Kasumi-1 (cell line): ENCODE data around the gene CENPS.
"Not testable (repeated sequence)": the region's sequence is repeated elsewhere in the genome, so short reads cannot be mapped to it uniquely, and the experiment has no call there.

Experiments used
- DNase-seq, 2 experiments: peaks; one replicate each; lab custom pipeline; 2025; lab: John Stamatoyannopoulos, UW

CENPS gene

DNA sequence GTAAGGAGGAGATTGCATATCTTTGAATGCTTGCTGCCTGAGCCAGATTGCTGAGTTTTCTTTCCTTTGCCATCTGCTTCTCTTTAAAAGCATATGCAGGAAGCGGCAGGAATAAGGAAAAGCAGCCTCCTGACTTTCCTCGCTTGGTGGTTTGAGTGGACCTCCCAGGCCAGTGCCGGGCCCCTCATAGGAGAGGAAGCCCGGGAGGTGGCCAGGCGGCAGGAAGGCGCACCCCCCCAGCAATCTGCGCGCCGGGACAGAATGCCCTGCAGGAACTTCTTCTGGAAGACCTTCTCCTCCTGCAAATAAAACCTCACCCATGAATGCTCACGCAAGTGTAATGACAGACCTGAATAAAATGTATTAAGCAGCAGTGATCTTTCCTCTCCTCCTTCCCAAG lies 21.1 kb downstream of the CENPS start:
- DNase-seq, result no peak

DNA sequence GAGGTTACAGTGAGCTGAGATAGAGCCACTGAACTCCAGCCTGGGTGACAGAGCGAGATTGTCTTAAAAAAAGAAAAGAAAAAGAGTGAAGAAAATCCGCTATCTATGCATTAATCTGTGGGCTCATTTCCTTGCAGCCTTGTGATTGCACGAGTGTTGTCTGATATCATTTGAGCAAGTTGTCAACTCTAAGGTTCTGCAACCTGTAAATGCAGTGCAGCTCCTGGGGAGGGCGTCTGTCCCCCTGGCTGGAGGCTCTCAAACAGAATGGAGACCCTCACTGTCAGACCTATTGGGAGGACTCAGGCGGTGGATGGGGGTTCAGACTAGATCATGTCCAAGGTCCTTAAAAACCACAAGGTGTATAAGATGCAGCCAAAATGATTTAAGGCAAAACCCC lies 25.8 kb downstream of the CENPS start:
- no peak for DNase-seq

DNA sequence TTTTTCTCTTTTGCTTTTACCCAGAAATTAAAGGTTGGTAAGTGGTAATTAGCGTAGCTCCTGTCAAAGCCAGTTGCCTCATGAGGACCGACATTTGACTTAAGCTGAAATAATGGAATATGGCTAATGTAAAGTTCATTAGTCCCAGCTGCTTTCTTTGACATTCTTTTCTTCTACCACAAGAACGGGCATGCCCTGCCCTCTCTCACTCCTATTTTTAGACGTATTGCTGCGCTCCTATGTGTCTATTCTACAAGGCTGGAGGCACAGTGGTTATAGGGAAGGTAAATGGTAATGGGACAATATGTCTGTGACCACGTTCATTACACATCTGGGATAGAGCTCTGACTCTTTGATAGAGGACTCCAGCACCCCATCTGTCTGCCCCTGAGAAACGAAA lies 26.4 kb downstream of the CENPS start:
- DNase-seq, result no peak

DNA sequence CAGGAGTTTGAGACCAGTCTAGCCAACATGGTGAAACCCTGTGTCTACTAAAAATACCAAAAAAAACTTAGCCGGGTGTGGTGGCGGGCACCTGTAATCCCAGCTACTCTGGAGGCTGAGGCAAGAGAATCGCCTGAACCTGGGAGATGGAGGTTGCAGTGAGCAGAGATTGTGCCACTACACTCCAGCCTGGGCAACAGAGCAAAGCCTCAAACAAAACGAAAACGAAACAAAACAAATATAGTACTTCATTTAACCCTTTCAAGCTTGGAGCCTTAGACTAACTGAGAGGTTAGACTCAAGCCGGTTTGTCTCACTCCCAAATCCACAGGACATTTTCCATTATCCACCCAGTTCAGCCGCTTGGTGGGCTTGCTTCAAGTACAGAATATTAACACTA lies 27.2 kb downstream of the CENPS start:
- not testable (repeated sequence) for DNase-seq

DNA sequence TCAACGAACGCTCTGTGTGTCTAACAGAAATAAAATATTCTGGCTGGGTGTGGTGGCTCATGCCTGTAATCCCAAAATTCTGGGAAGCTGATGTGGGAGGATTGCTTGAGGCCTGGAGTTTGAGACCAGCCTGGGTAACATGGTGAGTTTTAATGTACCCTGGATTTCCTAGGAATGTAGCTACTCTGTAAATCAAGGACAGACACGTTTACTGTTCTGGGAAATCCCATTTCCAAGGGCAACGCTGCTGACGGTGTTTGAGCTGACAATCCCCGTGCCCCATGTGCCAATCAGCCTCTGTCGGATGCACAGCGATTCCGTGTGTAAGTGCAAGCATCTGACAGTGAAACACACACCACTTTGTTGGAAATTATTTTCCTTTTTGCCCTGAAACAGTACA lies 27.6 kb downstream of the CENPS start:
- no peak for DNase-seq

DNA sequence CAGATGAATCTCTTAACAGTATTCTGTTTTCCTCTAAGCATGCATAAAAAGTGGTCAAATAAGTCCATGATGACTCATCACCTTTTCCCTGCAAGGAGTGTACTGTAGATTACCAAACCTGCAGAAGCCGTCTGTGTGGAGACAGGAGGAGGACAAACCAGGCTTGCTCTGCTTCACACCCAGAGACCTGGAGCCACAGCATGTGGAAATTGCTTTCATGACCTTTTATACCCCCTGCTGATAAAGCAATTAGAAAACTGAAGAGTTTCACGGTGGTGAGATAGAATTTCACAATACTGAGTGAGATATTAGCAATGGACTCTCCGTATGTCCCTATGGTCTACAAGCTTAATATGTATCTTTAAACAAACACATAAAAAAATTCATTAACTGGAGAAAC lies 29.0 kb downstream of the CENPS start:
- DNase-seq, result no peak

DNA sequence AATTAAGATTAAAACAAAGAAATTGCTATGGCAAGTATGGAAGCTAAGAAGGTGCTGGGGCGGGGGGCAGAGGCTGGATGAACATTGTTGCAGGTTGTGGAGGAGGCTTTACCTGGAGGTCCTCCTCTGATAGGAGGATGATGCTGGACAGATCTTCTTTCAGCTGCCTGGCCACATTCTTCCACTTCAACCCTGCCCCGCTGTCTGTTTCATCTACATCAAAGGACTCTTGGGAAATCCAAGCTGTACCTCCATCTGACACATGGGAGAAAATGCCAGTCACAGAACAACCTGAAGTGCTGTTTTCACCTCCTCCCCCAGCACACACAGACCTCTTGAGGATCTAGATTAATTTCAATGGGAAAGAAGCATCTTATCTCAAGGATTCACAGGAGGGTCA lies 36.8 kb downstream of the CENPS start:
- DNase-seq, result no peak

DNA sequence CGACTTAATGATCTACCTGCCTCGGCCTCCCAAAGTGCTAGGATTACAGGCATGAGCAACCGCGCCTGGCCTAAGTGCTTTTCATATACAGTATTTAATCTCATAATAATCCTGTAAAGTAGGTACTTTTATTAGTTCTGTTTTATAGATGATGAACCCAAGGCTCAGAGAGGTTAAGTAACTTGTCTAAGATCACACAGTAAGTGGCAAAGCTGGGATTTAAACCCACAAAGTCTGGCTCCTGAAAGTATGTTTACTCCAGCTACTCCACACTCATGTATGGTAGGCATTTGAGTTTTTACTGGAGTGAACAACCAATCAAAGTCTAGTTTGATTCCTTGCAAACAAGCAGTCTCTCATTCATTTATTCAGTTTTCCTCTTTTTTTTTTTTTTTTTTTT lies 39.8 kb downstream of the CENPS start:
- DNase-seq, result no peak

DNA sequence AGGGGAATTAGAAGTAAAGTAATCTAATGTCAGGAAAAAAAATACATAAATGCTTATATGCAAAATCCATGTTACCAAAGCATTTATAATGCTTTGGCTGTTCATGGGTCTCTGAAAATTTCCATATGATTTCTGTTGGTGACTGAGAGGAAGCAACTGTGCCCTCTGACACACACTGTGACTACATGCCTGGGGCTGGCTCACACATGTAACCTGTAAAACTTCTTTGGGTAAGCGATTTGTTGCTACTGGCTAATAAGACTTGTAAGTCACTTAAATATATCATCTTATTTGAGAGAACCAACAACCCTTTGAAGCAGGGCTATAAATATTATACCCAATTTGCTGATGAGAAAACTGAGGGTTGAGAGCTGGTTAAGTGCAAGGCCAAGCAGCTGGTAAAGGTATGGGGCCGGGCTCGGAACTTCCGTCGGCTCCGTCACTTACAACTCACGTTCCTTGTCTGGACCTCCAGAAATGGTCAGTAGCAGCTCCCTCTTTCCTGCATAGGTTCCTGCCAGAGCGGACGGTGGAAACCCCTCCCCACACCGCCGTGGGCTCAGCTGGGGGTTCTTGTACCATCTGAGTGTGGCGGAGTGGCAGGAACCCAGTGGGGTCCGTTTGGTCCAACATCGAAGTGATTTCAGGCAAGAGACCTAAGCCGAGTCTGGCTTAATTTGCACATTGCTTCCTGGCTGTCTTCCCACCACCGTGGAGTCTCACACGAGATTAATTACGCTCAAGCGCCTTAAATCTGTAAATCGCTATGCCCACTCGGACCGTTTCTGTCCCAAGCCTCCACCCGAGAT lies 41.4 kb downstream of the CENPS start:
- no peak for DNase-seq

DNA sequence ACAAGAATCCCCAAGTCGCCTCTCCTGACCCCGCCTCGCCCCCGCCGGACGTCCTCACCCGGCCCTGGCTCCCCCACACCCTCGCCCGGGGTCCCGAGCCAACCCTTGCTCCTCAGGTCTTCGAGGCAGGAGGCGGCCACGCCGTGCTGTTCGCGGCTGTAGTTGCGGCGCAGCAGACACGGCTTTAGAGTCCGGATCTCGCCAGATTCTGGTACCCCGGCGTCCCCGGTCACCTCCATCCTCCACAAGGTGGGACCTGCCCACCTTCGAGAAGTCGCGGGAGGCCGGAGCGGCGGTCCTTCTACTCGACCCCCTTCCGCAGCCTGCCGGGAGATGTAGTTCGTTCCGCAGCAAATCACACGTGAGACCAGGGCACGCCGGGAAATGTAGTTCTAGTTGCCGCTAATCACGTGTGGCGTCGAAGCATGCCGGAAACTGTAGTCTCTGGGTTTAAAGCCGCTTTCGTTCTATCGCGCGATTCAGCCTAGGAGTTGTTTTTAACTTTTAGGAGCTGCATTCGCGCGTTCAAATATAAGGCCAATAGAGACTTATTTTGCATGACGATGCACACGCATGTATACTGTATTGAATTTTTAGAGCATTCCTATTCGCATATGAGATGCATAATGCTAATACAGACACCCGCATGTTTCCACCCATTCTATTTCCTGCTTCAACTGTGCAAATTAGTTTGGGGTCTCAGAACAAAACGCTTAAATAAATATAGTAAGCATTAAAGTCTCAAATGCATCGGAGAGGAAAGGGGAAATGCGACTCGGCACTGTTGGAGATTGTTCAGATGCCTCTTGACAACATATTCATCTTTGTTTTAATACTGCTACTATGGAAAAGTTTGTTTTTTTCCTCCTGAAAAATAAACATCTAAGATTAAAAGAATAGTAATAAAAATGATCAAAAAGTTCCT lies 42.2 kb downstream of the CENPS start, which contains the start of gene DFFA:
Gene DFFA (minus strand): TSS at position 310 of the 925 bp plus-strand sequence. CDS start 71 bp downstream, at position 239.
- peak; percentile 99 for DNase-seq

DNA sequence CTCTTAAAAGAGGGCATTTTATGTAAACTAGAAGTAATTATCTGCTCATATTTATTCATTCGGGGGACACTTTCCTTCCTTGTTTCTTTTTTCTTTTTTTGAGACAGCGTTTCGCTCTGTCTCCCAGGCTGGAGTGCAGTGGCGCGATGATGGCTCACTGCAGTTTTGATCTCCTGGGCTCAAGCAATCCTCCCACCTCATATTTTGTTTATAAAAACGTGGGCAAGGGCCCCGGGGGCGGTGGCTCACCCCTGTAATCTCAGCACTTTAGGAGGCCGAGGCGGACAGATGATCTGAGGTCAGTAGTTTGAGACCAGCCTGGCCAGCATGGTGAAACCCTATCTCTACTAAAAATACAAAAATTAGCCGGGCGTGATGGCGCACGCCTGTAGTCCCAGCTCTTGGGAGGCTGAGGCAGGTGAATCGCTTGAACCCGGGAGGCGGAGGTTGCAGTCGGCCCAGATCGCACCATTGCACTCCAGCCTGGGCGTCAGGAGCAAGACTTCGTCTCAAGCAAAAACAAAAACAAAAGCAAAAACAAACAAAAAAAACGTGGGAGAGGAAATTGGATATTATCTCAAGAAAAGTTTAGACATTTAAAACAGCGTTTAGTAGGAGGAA lies 43.0 kb downstream of the CENPS start:
- DNase-seq, result no peak

DNA sequence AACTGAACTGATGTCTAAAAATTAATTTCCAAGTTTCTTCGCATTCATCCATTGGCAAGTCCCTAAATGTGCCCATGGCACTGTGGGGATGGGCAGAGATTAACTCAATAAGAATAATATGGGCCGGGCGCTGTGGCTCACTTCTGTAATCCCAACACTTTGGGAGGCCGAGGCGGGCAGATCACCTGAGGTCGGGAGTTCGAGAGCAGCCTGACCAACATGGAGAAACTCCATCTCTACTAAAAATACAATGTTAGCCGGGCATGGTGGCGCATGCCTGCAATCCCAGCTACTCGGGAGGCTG lies 44.0 kb downstream of the CENPS start:
- DNase-seq, result not testable (repeated sequence)

DNA sequence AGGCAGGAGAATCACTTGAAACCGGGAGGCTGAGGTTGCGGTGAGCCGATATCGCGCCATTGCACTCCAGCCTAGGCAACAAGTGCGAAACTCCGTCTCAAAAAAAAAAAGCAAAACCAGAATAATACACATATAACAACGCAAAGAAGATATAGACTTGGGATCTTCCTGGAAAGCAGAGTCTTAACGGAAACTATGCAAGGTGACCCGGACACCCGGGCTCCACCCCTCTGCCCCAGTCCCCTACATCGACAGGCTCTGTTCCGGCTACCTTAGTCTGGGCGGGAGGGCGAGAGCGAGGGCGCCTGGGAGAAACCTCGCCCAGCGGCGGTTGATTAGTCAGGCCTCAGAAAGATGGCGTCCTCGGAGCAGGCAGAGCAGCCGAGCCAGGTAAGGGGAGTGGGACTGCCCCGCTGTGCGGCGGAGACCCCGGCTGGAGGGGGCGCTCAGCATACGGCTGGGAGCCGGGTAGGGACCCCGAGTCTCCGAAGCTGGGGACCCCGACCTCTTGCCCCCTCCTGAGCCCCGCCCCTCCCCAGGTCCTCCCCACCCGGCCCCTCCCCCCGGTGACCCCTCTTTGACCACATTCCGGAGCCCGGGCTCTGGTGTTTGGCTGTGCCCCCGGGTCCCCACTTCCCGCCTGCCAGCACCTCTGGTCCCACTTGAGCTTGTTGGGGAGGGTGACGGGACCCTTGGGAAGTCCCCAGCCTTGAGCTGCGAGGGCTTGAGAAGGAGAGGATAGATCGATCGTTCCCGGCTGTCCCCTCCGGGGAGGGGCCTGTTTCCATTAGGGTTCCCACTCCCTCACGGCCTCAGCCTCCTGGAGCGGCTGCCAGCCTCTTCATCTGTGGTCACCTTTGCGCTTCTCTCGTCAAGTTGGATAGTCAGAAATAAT lies 44.6 kb downstream of the CENPS start, which contains the start of gene PEX14:
Gene PEX14 (plus strand): TSS at position 338 of the 895 bp plus-strand sequence. CDS start 17 bp downstream, at position 355.
- DNase-seq, result peak; percentile 91 to 95

DNA sequence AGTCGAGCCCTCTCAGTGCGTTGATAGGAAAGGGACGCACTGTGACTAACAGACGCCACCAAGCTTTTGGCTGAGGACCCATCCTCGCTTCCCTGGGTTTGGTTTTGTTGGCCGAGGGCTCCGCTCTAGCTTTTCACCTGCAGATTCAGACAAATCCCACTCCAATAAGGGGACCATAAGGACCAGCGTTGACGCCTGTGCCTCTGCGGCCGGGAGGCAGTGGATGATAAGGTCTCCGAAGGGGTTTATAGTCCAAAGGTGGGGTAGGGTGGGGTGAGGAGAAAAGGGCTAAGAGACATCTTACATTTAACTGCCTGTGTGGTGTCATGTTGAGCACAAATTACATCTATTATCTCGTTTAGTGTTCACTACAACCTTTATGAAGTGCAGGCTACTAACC lies 45.3 kb downstream of the CENPS start:
- no peak for DNase-seq

DNA sequence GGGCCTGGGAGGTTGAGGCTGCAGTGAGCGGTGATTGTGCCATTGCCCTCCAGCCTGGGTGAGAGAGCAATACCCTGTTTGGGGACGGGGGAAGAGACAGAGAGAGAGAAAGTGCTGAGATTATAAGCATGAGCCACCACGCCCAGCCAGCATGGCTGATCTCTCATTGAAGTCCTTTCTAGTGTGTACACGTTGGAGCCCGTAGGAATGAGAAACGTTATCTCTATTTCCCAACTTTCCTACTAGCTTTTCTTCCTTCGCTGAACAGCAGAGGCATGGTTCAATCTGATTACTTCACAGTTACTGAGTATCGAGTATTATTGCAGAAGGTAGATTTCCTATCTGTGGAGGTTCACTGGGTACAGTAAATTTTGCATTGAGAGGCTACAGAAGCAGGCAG lies 49.1 kb downstream of the CENPS start:
- no peak for DNase-seq

DNA sequence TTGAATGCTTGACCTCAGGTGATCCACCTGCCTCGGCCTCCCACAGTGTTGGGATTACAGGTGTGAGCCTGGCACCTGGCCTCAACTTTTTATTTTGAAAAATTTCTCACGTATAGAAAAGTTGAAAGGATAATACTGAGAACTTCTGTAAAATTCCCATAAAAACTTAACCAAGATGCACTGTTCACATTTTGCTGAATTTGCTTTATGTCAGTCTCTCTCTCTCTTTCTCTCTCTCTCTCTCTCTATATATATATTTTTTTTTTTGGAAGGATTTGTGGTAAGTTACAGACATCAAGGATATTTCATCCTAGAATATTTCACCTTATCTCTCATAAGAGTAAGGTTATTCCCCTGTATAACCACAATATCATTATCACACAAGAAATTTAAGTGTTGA lies 50.4 kb downstream of the CENPS start:
- DNase-seq, result no peak

DNA sequence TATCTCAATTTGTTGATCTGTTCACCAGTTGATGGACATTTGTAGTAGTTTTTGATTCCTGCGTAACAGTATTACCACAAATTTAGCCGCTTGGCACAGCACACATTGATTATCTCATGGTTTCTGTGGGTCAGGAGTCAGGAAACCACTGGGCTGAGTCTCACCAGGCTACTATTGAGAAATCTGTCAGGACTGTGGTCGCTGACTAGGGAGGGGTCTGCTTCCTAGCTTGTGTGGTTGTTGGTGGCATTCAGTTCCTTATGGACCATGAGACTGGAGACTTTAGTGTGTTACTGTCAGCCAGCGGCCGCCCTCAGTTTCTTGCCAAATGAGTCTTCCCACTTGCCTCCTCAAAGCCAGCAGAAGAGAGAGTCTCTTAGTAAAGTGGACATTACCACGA lies 54.3 kb downstream of the CENPS start:
- DNase-seq, result no peak

DNA sequence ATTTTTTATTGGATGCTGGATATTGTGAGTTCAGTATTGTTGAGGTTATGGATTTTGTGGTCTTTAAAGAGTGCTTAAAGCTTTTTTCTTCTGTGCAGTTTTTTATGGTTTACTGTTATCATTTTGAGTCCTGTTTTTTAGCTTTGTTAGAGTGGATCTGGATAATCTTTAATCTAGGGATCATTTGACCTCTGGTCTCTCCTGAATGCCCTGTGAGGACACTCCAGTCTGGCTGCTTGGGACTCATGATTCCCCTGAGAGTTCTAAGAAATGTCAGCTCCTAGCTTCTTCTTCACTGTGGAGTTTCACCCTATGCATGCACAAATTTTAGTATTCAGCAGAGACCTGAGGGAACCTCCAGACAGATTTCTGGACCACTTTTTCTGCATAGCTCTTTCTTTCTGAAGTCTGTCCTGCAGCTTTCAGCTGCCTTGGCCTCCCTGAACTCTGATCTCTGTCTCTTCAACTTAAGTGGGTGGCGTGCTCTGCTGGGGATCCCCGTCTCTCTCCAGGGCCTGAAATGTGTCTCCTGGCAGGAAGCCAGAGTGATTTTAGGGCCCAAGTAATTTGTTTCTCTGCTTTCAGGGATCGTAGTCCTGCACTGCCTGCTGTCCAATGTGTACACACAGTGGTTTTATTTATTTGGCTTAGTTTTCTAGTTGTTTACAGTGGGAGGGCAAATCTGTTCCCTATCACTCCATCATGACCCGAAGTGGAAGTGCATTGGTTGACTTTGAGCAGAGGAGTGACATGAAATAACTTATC lies 59.2 kb downstream of the CENPS start:
- DNase-seq, result no peak

DNA sequence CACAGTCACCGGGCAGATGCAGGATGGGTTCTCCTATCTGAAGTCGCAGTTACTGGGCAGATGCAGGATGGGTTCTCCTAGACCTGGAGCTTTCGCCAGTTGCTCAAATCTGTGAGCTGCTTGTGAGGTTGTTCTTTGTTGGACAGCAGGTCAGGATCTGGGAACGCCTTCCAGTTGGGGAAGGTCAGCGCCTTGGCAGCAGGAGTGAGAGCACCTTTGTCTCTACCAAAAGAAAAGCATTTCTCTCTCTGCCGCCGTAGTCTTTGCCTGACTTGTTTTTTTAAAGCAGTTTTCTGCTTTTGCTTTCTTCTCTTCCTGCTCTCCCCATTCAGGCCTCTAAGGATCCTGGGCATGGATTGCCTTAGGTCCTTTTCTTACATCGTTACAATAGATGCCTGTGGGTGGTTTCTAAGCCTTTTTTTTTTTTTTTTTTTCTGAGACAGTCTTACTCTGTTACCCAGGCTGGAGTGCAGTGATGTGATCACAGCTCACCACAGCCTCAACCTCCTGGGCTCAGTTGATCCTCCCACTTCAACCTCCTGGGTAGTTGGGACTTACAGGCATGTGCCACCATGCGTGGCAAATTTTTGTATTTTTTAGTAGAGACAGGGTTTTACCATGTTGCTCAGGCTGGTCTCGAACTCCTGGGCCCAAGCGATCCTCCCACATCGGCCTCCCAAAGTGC lies 60.2 kb downstream of the CENPS start:
- no peak for DNase-seq
